Mesendoderm (in vitro differentiated cells): ENCODE data around the gene LDAH.
A peak's percentile ranks its signal among the peaks of the same experiment; 100 is the strongest.
"Not testable (repeated sequence)": the region's sequence is repeated elsewhere in the genome, so short reads cannot be mapped to it uniquely, and the experiment has no call there.

ENCODE experiments used
- DNase-seq: peaks from one replicate; pipeline ENCODE4 v3.0.0; 2013
- H2AK5ac ChIP-seq: 2 replicates; pipeline ENCODE4 v1.6.1; 2013; ENCODE audit warnings: low read length, inconsistent platforms
- H2BK120ac ChIP-seq: 2 replicates; pipeline ENCODE4 v1.6.1; 2013; ENCODE audit warnings: low read depth, mild to moderate bottlenecking, low read length, moderate library complexity, mixed read lengths
- H2BK15ac ChIP-seq: replicated peaks from 2 replicates; pipeline ENCODE4 v1.6.1; 2013; ENCODE audit warnings: low read depth, mild to moderate bottlenecking, moderate library complexity
- H2BK5ac ChIP-seq: 2 replicates; pipeline ENCODE4 v1.6.1; 2013; ENCODE audit warnings: low read length, inconsistent platforms
- H3K18ac ChIP-seq: 2 replicates; pipeline ENCODE4 v1.6.1; 2013; ENCODE audit warnings: mild to moderate bottlenecking, low read length, mixed read lengths
- H3K23ac ChIP-seq: one replicate; pipeline ENCODE4 v1.6.1; 2013; ENCODE audit warnings: low read length
- H3K27ac ChIP-seq: 2 replicates; pipeline ENCODE4 v1.5.1; 2013; ENCODE audit warnings: low read depth, mild to moderate bottlenecking, inconsistent platforms, low read length, moderate library complexity
- H3K27me3 ChIP-seq: 2 replicates; pipeline ENCODE4 v1.6.1; 2013; ENCODE audit warnings: low read length, control low read depth, mild to moderate bottlenecking, inconsistent platforms; ENCODE audit not compliant: insufficient read depth, poor library complexity
- H3K36me3 ChIP-seq: 2 replicates; pipeline ENCODE4 v1.6.1; 2013; ENCODE audit warnings: low read length, inconsistent platforms; ENCODE audit not compliant: control insufficient read depth, insufficient read depth
- H3K4ac ChIP-seq: one replicate; pipeline ENCODE4 v1.6.1; 2013; ENCODE audit warnings: low read depth, mild to moderate bottlenecking, low read length, moderate library complexity
- H3K4me1 ChIP-seq: 2 replicates; pipeline ENCODE4 v1.6.1; 2013; ENCODE audit warnings: low read depth, low read length, inconsistent platforms; ENCODE audit not compliant: control insufficient read depth
- H3K4me2 ChIP-seq: 2 replicates; pipeline ENCODE4 v1.6.1; 2013; ENCODE audit warnings: low read length
- H3K4me3 ChIP-seq: 2 replicates; pipeline ENCODE4 v1.5.1; 2013; ENCODE audit warnings: mild to moderate bottlenecking, low read length
- H3K56ac ChIP-seq: one replicate; pipeline ENCODE4 v1.6.1; 2013; ENCODE audit warnings: low read length
- H3K79me1 ChIP-seq: 2 replicates; pipeline ENCODE4 v1.6.1; 2013; ENCODE audit warnings: low read length, inconsistent platforms
- H3K79me2 ChIP-seq: 2 replicates; pipeline ENCODE4 v1.6.1; 2013; ENCODE audit warnings: mild to moderate bottlenecking, low read length; ENCODE audit not compliant: control insufficient read depth, insufficient read depth
- H3K9ac ChIP-seq: 2 replicates; pipeline ENCODE4 v1.6.1; 2013; ENCODE audit warnings: low read length, inconsistent platforms
- H4K5ac ChIP-seq: one replicate; pipeline ENCODE4 v1.6.1; 2013; ENCODE audit warnings: low read length
- H4K8ac ChIP-seq: one replicate; pipeline ENCODE4 v1.6.1; 2013; ENCODE audit warnings: low read depth, mild to moderate bottlenecking, control low read depth, low read length, moderate library complexity
- WGBS: extraction: QIAGEN DNeasy Blood & Tissue Kit; methylation state at CpG from one replicate; pipeline ENCODE4 v1.1.7; 2013; ENCODE audit warnings: low lambda C conversion rate, missing lambda C conversion rate; ENCODE audit not compliant: insufficient coverage; ENCODE audit errors: extremely low coverage; 5-methylcytosine and 5-hydroxymethylcytosine counted together

The LDAH gene

DNA sequence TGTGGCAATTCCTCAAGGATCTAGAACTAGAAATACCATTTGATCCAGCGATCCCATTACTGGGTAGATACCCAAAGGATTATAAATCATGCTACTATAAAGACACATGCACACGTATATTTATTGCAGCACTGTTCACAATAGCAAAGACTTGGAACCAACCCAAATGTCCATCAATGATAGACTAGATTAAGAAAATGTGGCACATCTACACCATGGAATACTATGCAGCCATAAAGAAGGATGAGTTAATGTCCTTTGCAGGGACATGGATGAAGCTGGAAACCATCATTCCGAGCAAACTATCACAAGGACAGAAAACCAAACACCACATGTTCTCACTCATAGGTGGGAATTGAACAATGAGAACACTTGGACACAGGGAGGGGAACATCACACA lies 106.7 kb downstream of the LDAH start:
- not testable (repeated sequence) for H3K23ac ChIP-seq, H3K4me1 ChIP-seq

DNA sequence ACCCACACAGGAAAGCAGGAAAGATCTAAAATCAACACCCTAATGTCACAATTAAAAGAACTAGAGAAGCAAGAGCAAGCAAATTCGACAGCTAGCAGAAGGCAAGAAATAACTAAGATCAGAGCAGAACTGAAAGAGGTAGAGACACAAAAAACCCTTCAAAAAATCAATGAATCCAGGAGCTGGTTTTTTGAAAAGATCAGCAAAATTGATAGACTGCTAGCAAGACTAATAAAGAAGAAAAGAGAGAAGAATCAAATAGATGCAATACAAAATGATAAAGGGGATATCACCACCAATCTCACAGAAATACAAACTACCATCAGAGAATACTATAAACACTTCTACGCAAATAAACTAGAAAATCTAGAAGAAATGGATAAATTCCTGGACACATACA lies 108.5 kb downstream of the LDAH start:
- not testable (repeated sequence) for H3K18ac ChIP-seq, H3K4ac ChIP-seq, DNase-seq, H3K4me1 ChIP-seq, H3K56ac ChIP-seq, H3K79me2 ChIP-seq, H3K36me3 ChIP-seq, H2AK5ac ChIP-seq, H2BK120ac ChIP-seq, H3K23ac ChIP-seq, H3K79me1 ChIP-seq, H3K4me3 ChIP-seq, H2BK5ac ChIP-seq, H3K27me3 ChIP-seq, H4K8ac ChIP-seq, H4K5ac ChIP-seq, H2BK15ac ChIP-seq, H3K4me2 ChIP-seq, H3K9ac ChIP-seq, H3K27ac ChIP-seq
- WGBS: no CpG with 5 or more reads among the region's 2 CpGs

More for the DNA sequence above, 106.7 kb downstream of the LDAH start:
- not testable (repeated sequence) for H3K4ac ChIP-seq, H3K36me3 ChIP-seq, H3K18ac ChIP-seq, H2AK5ac ChIP-seq, H3K4me2 ChIP-seq, DNase-seq, H3K27me3 ChIP-seq, H4K5ac ChIP-seq, H3K79me2 ChIP-seq, H3K56ac ChIP-seq, H2BK120ac ChIP-seq, H2BK5ac ChIP-seq, H2BK15ac ChIP-seq, H3K4me3 ChIP-seq, H3K27ac ChIP-seq, H3K79me1 ChIP-seq, H3K9ac ChIP-seq, H4K8ac ChIP-seq
- no CpG with 5 or more reads among the region's 3 CpGs for WGBS

GRCh38 chr2:20713585-20713984 lies 109.3 kb downstream of the LDAH start:
- H3K27me3 ChIP-seq, DNase-seq: not testable (repeated sequence)

GRCh38 chr2:20711641-20712040 lies 111.3 kb downstream of the LDAH start:
- H4K5ac ChIP-seq, H2BK15ac ChIP-seq, H3K36me3 ChIP-seq, H3K27me3 ChIP-seq, H3K79me1 ChIP-seq, H3K4ac ChIP-seq, H3K9ac ChIP-seq, H3K27ac ChIP-seq, H3K79me2 ChIP-seq, H3K4me2 ChIP-seq, H3K23ac ChIP-seq, H3K56ac ChIP-seq, H4K8ac ChIP-seq, H2BK5ac ChIP-seq, H2AK5ac ChIP-seq, H3K18ac ChIP-seq, H3K4me1 ChIP-seq, H3K4me3 ChIP-seq, H2BK120ac ChIP-seq, DNase-seq: not testable (repeated sequence)
- WGBS: no CpG with 5 or more reads among the region's 7 CpGs

More at GRCh38 chr2:20713585-20713984, 109.3 kb downstream of the LDAH start:
- H3K4ac ChIP-seq, H3K4me2 ChIP-seq, H3K56ac ChIP-seq, H4K8ac ChIP-seq, H3K9ac ChIP-seq, H3K79me1 ChIP-seq, H3K79me2 ChIP-seq, H3K4me3 ChIP-seq, H3K23ac ChIP-seq, H4K5ac ChIP-seq, H3K4me1 ChIP-seq, H3K27ac ChIP-seq, H2BK15ac ChIP-seq, H2BK120ac ChIP-seq, H2AK5ac ChIP-seq, H3K36me3 ChIP-seq, H3K18ac ChIP-seq, H2BK5ac ChIP-seq: not testable (repeated sequence)
- no CpG with 5 or more reads among the region's 3 CpGs for WGBS

GRCh38 chr2:20707601-20708000 lies 115.3 kb downstream of the LDAH start:
- Histone ChIP-seq H3K18ac (no peak overlapping the region), H3K4me3 (no peak overlapping the region), H3K79me2 (no peaks in the 10 kb centered on the region), H3K79me1 (no peaks in the 10 kb centered on the region), H4K5ac (no peak overlapping the region), H2BK15ac (no peak overlapping the region), H3K56ac (no peak overlapping the region), H3K4ac (no peak overlapping the region), H3K23ac (no peak overlapping the region), H3K27me3 (no peaks in the 10 kb centered on the region), H2BK5ac (no peak overlapping the region), H3K9ac (no peak overlapping the region), H3K27ac (no peak overlapping the region), H3K4me1 (no peaks in the 10 kb centered on the region), H2AK5ac (no peak overlapping the region), H4K8ac (no peak overlapping the region), H2BK120ac (no peak overlapping the region), H3K4me2 (no peak overlapping the region), H3K36me3 (no peaks in the 10 kb centered on the region)
- WGBS: no CpG with 5 or more reads among the region's 4 CpGs
- peak; percentile 27 for DNase-seq

- no CpG with 5 or more reads among the region's 3 CpGs for WGBS
- no peak overlapping the region for H2AK5ac ChIP-seq
- H4K8ac ChIP-seq: no peak overlapping the region
- no peak overlapping the region for H2BK15ac ChIP-seq
- no peak overlapping the region for H3K9ac ChIP-seq
- H2BK5ac ChIP-seq: no peak overlapping the region
- H3K27me3 ChIP-seq: no peaks in the 10 kb centered on the region
- no peak overlapping the region for H3K4ac ChIP-seq
- H3K23ac ChIP-seq: no peak overlapping the region
- no peak overlapping the region for H3K27ac ChIP-seq
- no peak overlapping the region for H2BK120ac ChIP-seq
- no peaks in the 10 kb centered on the region for H3K79me2 ChIP-seq
- no peak overlapping the region for H3K4me2 ChIP-seq
- no peaks in the 10 kb centered on the region for H3K79me1 ChIP-seq
- no peak for DNase-seq
- H3K36me3 ChIP-seq: no peaks in the 10 kb centered on the region
- H3K4me3 ChIP-seq: no peak overlapping the region
- no peak overlapping the region for H3K18ac ChIP-seq
- no peak overlapping the region for H3K56ac ChIP-seq
- H3K4me1 ChIP-seq: no peaks in the 10 kb centered on the region
- H4K5ac ChIP-seq: no peak overlapping the region
These were observed 116.1 kb downstream of the LDAH start for GRCh38 chr2:20706786-20707185.
